ENCODE results near the gene PROX1.

PROX1 gene

DNA sequence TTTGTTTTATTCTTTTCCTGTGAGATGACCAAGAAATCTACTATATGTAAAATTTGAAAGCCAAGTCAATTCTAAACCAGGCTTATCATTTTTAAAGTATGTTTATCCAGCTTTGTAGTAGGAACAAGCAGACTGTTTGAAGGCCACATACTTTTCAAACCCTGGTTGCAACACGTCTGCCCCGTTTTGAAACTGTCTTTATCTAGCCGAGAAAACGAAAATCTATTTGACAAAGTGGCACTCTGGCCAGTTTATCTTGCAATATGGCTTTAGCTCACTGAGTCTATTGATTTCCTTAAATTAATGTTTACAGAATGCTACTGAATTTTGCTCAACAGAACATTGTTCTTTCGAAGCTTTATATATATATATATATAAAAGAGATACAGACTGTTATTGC lies 39.7 kb downstream of the PROX1 start:
- DNase-seq, result no peak

DNA sequence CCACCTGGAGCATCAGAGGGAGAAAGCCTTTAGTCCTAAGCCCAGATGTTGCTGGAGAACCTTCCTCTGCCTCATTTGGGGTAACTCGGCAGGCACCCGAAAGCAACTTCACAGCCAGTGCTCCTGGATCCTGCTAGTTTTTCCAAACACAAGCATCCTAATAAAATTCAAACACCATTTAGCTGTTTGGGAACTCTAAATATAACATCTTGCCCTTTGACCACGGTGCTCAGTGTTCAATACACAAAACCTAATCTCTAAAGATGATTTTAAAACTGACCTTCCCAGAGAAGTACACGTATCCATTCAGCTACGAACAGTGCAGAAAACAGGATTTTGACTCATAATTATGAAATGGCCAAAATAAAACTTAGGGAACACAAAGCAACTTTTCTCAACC lies 40.3 kb downstream of the PROX1 start:
- DNase-seq, result no peak

GRCh38 chr1:214028649-214029406 lies 41.1 kb downstream of the PROX1 start:
- no peak for DNase-seq

DNA sequence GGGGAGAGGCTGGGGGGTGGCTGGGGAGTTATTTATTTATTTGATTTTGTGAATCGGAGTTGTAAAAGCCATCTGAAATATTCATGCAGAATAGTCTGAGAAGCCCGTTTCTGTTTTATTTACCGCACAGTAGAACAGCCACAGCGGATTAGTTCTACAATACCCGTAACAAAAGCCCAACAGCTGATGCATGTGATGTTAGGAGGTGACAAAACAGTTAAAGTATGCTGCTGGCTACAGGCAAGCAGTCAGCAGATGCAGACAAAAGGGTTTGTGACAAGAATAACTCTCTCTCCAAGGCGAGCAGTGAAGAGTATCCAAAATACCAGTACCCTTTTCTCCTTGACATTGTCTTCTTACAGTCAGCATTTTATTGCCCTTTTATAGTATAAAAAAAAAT lies 42.0 kb downstream of the PROX1 start:
- DNase-seq, result no peak

GRCh38 chr1:214031267-214031650 lies 43.5 kb downstream of the PROX1 start:
- DNase-seq, result no peak

- no peak for DNase-seq
Measured at GRCh38 chr1:214037468-214037867, 49.7 kb downstream of the PROX1 start.

DNA sequence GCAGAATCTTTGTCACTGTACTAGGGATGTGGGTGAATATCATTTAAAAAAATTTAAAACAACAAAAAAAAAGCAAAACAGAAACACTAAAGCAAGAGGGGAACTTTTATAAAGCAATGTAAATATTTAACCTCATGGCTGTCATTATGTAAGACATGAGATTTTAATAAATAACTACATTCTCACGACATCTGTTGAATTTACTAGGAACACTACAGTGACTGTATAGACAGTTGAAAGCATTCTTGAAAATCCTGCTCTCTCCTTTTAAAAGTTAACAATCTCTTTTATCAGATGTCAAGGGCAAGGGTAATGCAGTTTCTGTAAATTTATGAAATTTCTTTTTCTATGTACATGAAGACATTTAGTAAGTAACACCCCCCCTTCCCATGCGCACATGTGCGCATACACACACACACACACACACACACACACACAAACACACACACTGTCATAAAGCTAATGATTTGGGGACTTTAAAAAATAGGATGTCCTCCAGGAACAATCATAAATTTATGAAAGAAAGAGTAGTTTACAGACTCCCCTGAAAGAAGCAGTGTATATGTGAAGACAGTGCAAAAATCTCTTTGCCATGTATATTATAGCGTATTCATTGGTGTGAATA lies 51.7 kb downstream of the PROX1 start:
- no peak for DNase-seq

GRCh38 chr1:214043167-214043566 lies 55.4 kb downstream of the PROX1 start:
- DNase-seq, result no peak

DNA sequence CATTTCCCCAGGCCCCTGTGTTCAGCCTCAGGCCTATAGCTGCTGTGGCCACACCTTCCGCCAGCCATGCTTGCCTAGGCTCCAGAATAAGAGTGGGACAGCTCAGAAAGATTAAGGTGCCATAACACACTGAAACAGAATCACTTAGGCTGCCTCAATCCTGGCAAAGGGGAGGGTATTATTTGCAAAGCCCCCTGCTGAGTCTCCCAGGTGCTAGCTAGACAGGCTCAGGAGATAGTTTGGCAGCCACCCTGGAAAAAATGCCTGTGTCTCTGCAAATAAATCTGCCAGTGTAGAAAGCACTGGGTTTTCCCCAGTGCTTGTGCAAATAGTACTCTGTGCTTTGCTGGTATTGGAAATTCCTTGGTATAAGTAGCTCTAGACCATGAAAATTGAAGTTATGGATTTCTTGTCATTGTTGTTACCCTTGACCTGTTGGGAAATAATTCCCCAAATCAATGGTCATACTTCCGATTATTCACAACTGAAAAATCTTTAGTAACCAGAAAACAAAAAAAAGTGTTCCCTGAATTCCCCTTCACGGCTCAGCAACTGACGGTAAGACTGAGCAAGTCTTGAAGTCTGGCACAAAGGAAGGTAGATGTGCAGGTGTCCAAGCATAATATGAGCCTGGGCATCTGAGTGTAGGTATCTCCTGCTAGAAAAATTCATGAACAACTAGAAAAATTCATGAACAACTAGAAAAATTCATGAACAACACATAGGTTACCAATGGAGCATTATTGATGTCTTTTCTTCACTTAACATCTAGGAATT lies 56.9 kb downstream of the PROX1 start:
- DNase-seq, result peak; percentile 41

DNA sequence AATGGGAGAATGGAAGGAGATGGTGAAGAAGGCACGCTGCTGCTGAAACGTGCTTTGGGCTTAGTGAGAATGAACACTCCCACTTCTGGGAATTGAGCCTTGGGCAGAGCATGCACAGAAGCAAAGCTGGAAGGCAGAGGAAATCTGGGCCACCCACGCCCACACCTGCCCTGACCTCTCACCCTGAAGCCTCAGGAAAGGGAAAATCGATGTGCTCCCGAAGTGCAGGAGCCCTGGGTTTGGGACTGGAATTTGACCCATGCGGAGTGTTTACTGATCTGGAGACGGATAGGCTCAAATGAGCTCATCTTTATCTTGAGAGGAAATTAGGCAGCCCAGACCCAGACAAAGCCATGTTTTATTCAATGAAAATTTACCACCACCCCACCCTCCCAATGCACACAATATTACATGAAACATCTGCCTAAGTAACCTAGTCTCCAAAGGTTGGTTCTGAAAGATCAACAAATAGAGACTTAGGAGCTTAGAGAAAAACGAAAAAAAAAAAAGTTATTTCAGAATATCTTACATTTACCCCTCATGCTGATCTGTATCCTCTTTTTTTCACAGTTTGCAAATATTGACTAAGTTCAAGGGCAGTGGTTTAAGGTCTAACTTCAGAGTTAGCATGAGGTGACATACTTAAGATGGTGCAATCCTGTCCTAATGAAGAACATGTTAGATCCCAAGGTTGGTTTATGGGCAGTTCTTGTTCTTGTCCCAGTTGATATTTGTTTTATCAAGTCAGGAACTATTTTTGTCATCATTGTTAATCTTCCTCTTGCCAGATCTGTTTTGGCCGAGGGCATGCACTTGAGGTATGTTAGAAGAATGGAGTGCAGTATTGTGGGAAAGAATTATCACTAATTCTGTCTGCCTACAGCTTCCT lies 63.0 kb downstream of the PROX1 start:
- no peak for DNase-seq

DNA sequence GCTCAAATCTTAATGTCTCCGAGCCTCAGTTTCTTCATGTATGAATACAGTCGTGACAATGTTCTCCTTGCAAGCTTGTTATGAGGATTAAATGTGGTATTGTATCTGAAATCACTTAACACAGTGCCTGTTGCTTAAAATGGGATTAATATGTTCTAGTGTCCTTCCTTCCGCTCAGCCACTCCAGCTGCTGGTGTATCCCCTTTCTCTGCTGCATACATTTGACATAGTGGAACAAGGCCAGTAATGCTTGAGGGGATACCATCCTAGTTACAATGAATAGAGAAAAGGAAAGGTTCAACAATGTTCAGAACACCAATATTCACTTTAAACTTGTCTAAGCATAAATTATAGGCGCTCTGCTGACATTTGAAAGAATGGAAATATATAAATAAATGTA lies 64.0 kb downstream of the PROX1 start:
- DNase-seq, result no peak

GRCh38 chr1:214058076-214058475 lies 70.3 kb downstream of the PROX1 start:
- no peak for DNase-seq

DNA sequence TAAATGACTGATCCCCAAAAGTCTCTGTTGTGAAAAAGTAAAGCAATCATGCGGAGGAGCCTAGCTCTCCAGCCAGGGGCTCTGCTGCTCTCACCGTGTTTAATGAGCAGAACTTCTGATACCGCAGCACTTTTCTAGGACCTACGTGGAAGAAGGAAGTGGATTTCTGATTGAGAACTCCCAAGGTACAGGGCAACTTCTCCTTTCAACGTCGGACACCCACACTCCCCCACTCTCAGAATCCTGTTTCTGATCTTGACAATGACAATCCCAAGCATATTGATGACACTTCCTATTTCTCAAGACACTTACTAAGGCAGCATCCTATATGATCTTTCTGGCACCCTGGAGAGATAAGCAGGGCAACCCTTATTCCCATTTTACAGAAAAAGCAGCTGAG lies 78.4 kb downstream of the PROX1 start:
- DNase-seq, result no peak

GRCh38 chr1:214066936-214067335 lies 79.2 kb downstream of the PROX1 start:
- peak; percentile 76 for DNase-seq

- peak; percentile 15 for DNase-seq
Measured at GRCh38 chr1:214067397-214067796, 79.6 kb downstream of the PROX1 start.

GRCh38 chr1:214067853-214068703 lies 80.3 kb downstream of the PROX1 start:
- no peak for DNase-seq

- no peak for DNase-seq
Measured at GRCh38 chr1:214068979-214069378, 81.2 kb downstream of the PROX1 start.

DNA sequence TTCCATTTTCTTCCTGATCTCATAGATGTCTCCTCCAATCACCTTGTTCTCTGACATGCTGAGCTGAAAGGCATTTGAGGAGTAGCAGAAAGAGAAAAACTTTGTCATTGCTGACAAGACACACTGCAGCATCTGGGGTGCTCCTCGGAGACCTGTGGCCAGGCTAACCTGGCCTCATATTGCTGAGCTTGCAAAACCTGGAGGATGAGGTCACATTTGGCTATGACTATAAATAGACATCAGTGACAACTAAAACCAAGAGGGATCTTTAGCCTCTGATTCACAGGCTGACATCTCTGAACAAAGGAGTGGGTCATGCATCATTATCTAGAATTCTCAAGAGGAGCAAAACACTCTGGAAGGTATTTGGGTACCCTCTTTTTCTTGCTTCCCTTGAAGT lies 83.7 kb downstream of the PROX1 start:
- no peak for DNase-seq

GRCh38 chr1:214072426-214073157 lies 84.8 kb downstream of the PROX1 start:
- no peak for DNase-seq

DNA sequence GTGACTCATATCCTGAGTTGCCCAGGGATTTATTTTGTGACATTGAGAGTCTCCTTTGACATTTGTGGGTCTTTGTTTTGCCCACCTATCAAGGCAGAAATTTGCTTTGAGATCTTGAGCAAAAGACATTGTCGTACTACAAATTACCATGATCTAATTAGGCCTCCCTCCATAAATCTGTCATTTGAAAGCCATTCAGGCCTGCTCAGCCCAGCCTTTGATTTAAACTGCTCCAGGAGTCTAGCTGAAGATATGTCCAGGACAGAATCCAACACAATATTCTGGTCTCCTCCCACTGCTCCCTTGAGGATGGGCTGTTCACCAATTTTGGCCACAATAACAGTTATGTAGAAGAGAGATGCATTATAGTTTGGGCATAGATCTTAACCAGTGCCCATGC lies 86.7 kb downstream of the PROX1 start:
- DNase-seq, result no peak

GRCh38 chr1:214075305-214075998 lies 87.7 kb downstream of the PROX1 start:
- DNase-seq, result no peak
